EL (cell line): ENCODE results near the gene ITGB4.

ENCODE experiments used
- DNase-seq: peaks from one replicate; pipeline ENCODE4 v3.0.0-alpha.2; 2016

Gene ITGB4

GRCh38 chr17:75803883-75804282 lies 82.6 kb downstream of the ITGB4 start:
- DNase-seq = no peak

GRCh38 chr17:75806822-75807500 lies 85.7 kb downstream of the ITGB4 start:
- DNase-seq = no peak
